Astrocyte (in vitro differentiated cells and primary cell): ENCODE measurements around the gene IFNL1. TPM values are rescaled to one million over a fixed set of nuclear protein-coding genes. Genes with fewer than 3 reads are reported as not detected.

Experiments
- DNase-seq: peaks from one replicate; pipeline ENCODE4 v3.0.0-alpha.2; 2010; ENCODE audit warnings: low read depth
- FAIRE-seq: peaks from 2 replicates; lab custom pipeline; 2011; peaks lifted over from hg19 to GRCh38; lab: Jason Lieb, UNC
- H2AFZ ChIP-seq: 2 replicates; pipeline ENCODE4 v1.6.0; 2012; ENCODE audit warnings: low read depth, low read length, inconsistent platforms
- H3K27ac ChIP-seq: 2 replicates; pipeline ENCODE4 v1.5.1; 2011; ENCODE audit warnings: low read depth, low read length, inconsistent platforms
- H3K27me3 ChIP-seq: 2 replicates; pipeline ENCODE4 v1.6.0; 2011; ENCODE audit warnings: low read length, inconsistent platforms; ENCODE audit not compliant: insufficient read depth
- H3K36me3 ChIP-seq: 2 replicates; pipeline ENCODE4 v1.5.1; 2011; ENCODE audit warnings: low read length, inconsistent platforms; ENCODE audit not compliant: insufficient read depth
- H3K4me1 ChIP-seq: 2 replicates; pipeline ENCODE4 v1.5.1; 2011; ENCODE audit warnings: low read length, inconsistent platforms; ENCODE audit not compliant: insufficient read depth
- H3K4me2 ChIP-seq: 2 replicates; pipeline ENCODE4 v1.6.0; 2012; ENCODE audit warnings: low read length, inconsistent platforms
- H3K4me3 ChIP-seq: 2 replicates; pipeline ENCODE4 v1.5.1; 2011; ENCODE audit warnings: low read depth, mild to moderate bottlenecking, low read length, inconsistent platforms; ENCODE audit not compliant: insufficient read depth
- H3K79me2 ChIP-seq: 2 replicates; pipeline ENCODE4 v1.6.0; 2012; ENCODE audit warnings: mild to moderate bottlenecking, low read length, inconsistent platforms; ENCODE audit not compliant: insufficient read depth
- H3K9ac ChIP-seq: 2 replicates; pipeline ENCODE4 v1.6.0; 2012; ENCODE audit warnings: mild to moderate bottlenecking, low read length, inconsistent platforms
- H3K9me3 ChIP-seq: 2 replicates; pipeline ENCODE4 v1.5.1; 2012; ENCODE audit warnings: low read depth, mild to moderate bottlenecking, low read length, inconsistent platforms; ENCODE audit not compliant: insufficient read depth
- H4K20me1 ChIP-seq: 2 replicates; pipeline ENCODE4 v1.6.0; 2012; ENCODE audit warnings: low read length, inconsistent platforms; ENCODE audit not compliant: insufficient read depth
- H3K27ac Mint-ChIP-seq: one replicate; pipeline ENCODE4 v1.8.0; 2021; ENCODE audit warnings: mild to moderate bottlenecking, mixed read lengths; ENCODE audit not compliant: unreplicated experiment
- H3K27me3 Mint-ChIP-seq: one replicate; pipeline ENCODE4 v1.8.0; 2021; ENCODE audit warnings: low read depth, mixed read lengths; ENCODE audit not compliant: unreplicated experiment
- H3K36me3 Mint-ChIP-seq: one replicate; pipeline ENCODE4 v1.8.0; 2021; ENCODE audit warnings: low read depth, mixed read lengths; ENCODE audit not compliant: unreplicated experiment
- H3K4me1 Mint-ChIP-seq: one replicate; pipeline ENCODE4 v1.8.0; 2021; ENCODE audit warnings: low read depth, mixed read lengths; ENCODE audit not compliant: unreplicated experiment
- H3K4me3 Mint-ChIP-seq: one replicate; pipeline ENCODE4 v1.8.0; 2021; ENCODE audit warnings: mild to moderate bottlenecking, moderate library complexity, mixed read lengths; ENCODE audit not compliant: unreplicated experiment
- H3K9me3 Mint-ChIP-seq: one replicate; pipeline ENCODE4 v1.8.0; 2021; ENCODE audit warnings: mild to moderate bottlenecking, mixed read lengths; ENCODE audit not compliant: unreplicated experiment
- EZH2 ChIP-seq: IDR thresholded peaks from 2 replicates; pipeline ENCODE4 v1.6.1; 2012; ENCODE audit warnings: mild to moderate bottlenecking, low read length, inconsistent platforms; ENCODE audit not compliant: insufficient read depth
- total RNA-seq: library from RNA; stranded (reverse); gene quantifications from 2 replicates; pipeline ENCODE4 v1.2.1, GENCODE V29; 2021
- TF ChIP-seq, protein P1 (sequence below): IDR thresholded peaks from 2 replicates; pipeline ENCODE4 v1.5.1; 2011; ENCODE audit warnings: low read depth, mild to moderate bottlenecking, inconsistent platforms, low read length, moderate library complexity; ENCODE audit not compliant: insufficient read depth

Gene IFNL1
- total RNA-seq, 1 donor from 2014 or later, result 0.52 TPM

DNA sequence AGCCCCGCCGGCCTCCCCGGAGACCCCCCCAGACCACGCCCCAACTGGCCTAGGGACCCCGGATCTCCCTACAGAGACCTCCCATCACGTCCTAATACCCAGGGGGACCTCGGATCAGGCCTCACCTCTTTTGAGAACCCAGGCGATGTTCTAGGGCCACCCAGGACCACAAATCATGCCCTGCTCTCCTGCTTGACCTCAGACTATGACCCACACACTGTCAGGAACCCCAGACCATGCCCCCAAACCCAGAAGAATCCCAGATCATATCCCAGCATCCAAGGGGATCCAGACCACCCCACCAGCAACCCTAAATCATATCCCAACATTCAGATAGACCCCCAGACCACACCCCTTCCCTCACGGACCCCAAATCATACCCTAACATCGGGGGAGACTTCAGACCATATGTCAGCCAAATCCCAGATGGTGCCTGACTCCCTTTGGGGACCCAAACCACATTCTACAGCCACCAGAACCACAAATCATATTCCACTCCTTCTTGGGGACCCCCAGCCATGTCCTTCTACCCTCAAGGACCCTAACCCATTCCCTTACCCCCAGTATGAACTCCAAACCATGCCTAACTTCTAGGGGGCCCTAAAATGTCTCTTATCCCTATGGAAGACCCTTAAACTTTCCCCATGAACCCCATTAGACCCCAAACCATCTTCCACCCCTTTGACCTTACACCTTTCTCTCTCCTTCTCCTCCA lies 25.1 kb downstream of the IFNL1 start:
- Mint-ChIP-seq H3K27me3 (peaks cover 45% of the 10 kb centered on the region), H3K4me1 (peaks cover 3% of the 10 kb centered on the region), H3K9me3 (no peaks in the 10 kb centered on the region), H3K27ac (peak overlapping the region; percentile 10), H3K4me3 (peak overlapping the region; percentile 85), H3K36me3 (peaks cover 7% of the 10 kb centered on the region)
- DNase-seq (no peak), FAIRE-seq (no peak)
- Histone ChIP-seq H3K4me2 (peak overlapping the region; percentile 30), H3K4me1 (no peaks in the 10 kb centered on the region), H3K79me2 (no peaks in the 10 kb centered on the region), H3K9me3 (no peaks in the 10 kb centered on the region), H4K20me1 (no peaks in the 10 kb centered on the region), H2AFZ (no peak overlapping the region), H3K27ac (no peak overlapping the region), H3K4me3 (no peak overlapping the region), H3K27me3 (peaks cover 6% of the 10 kb centered on the region), H3K9ac (no peak overlapping the region), H3K36me3 (no peaks in the 10 kb centered on the region)
- no peak for TF ChIP-seq EZH2
- TF ChIP-seq, protein P1, sequence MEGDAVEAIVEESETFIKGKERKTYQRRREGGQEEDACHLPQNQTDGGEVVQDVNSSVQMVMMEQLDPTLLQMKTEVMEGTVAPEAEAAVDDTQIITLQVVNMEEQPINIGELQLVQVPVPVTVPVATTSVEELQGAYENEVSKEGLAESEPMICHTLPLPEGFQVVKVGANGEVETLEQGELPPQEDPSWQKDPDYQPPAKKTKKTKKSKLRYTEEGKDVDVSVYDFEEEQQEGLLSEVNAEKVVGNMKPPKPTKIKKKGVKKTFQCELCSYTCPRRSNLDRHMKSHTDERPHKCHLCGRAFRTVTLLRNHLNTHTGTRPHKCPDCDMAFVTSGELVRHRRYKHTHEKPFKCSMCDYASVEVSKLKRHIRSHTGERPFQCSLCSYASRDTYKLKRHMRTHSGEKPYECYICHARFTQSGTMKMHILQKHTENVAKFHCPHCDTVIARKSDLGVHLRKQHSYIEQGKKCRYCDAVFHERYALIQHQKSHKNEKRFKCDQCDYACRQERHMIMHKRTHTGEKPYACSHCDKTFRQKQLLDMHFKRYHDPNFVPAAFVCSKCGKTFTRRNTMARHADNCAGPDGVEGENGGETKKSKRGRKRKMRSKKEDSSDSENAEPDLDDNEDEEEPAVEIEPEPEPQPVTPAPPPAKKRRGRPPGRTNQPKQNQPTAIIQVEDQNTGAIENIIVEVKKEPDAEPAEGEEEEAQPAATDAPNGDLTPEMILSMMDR, result no peak

DNA sequence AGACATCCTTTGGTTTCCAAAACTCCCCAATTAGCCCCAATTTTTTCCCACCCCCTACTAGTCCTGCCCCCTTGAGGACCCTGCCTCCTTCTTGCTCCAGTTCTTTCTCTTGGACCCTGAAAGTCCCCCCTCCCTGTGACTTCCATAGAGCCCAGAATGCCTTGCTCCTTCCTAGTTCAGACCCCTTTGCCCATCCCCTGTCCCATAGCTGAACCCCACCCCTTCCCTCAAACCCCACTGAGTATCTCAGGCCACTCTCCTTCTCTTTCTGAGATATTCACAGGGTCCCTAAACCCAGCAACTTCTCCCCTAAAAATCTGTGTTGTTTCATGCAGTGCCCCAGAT lies 25.6 kb downstream of the IFNL1 start:
- H3K9me3 Mint-ChIP-seq, result no peaks in the 10 kb centered on the region

More for the DNA sequence above, 25.6 kb downstream of the IFNL1 start:
- Histone ChIP-seq H3K9ac (no peak overlapping the region), H3K9me3 (no peaks in the 10 kb centered on the region), H3K79me2 (no peaks in the 10 kb centered on the region), H3K4me3 (no peak overlapping the region), H4K20me1 (no peaks in the 10 kb centered on the region), H2AFZ (no peak overlapping the region), H3K27ac (no peak overlapping the region), H3K4me2 (no peak overlapping the region), H3K27me3 (peaks cover 6% of the 10 kb centered on the region), H3K36me3 (no peaks in the 10 kb centered on the region), H3K4me1 (no peaks in the 10 kb centered on the region)
- no peak overlapping the region for H3K27ac Mint-ChIP-seq
- H3K4me3 Mint-ChIP-seq, result peak overlapping the region; percentile 85
- DNase-seq, result no peak
- H3K4me1 Mint-ChIP-seq, result peaks cover 3% of the 10 kb centered on the region
- no peak for FAIRE-seq
- TF ChIP-seq, protein P1, result no peak
- TF ChIP-seq EZH2, result no peak
- peaks cover 7% of the 10 kb centered on the region for H3K36me3 Mint-ChIP-seq
- peaks cover 44% of the 10 kb centered on the region for H3K27me3 Mint-ChIP-seq
